ENCODE data around the gene PSMG3. TPM values are rescaled to one million over a fixed set of nuclear protein-coding genes. Genes with fewer than 3 reads are reported as not detected.

The PSMG3 gene
- total and polyA plus RNA-seq, 2 of the 8 experiments (the other 6 are each of a cell fraction or from before 2014, with no cell fraction given), result 30.2 to 62.0 TPM

DNA sequence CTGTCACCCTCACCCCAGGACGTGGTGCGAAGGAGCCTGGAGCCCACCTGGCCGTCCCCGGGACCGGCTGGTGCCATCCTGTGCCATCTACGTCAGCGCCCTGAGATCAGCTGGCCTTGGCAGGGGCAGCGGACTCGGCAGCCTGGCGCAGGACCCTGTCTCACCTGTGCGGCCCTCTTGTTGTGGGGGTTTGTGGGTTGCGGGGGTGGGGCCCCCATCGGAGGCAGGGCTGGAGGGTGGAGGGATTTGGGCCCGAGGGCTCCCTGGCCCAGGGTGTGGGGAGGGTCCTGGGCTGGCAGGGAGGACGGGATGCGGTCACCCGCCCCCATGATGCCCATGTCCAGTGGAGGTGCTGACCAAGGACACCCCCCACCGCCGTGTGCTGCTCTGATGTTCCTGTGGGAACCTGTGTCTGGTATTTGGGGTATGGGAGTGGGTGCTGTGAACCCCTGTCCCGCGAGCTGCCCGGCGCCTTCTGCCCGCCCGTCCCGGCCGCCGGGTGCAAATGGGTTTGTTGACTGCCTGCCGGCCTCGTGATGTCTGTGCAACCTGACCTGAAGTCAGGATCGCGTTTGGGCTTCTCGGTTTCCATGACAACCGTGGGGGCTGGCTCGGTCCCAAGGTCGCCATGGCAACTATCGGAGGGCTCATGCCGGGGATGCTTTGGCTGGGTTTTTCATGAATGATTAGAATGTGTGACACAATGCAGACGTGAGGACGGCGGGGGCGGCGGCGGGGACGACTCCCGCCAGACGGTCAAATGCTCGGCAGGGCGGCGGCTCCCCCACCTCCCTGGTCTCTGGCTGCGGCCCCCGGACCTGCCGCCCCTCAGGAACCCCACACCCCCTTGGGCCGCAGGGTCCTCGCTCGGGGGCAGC, 32.1 kb downstream of the PSMG3 start (continued):
- TF ChIP-seq KDM5A (IDR thresholded peaks at IDR 0.05; ENCODE audit: low read length) (no peak), ZNF274 (IDR thresholded peaks at IDR 0.05; ENCODE audit: borderline replicate concordance, extremely low read depth, low read length) (no peak), CEBPB (IDR thresholded peaks at IDR 0.05; ENCODE audit: low read depth, low read length) (no peak)
- TF ChIP-seq, protein P1, sequence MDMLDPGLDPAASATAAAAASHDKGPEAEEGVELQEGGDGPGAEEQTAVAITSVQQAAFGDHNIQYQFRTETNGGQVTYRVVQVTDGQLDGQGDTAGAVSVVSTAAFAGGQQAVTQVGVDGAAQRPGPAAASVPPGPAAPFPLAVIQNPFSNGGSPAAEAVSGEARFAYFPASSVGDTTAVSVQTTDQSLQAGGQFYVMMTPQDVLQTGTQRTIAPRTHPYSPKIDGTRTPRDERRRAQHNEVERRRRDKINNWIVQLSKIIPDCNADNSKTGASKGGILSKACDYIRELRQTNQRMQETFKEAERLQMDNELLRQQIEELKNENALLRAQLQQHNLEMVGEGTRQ (IDR thresholded peaks at IDR 0.05; ENCODE audit: low read length), result no peak
- TF ChIP-seq, protein P2, sequence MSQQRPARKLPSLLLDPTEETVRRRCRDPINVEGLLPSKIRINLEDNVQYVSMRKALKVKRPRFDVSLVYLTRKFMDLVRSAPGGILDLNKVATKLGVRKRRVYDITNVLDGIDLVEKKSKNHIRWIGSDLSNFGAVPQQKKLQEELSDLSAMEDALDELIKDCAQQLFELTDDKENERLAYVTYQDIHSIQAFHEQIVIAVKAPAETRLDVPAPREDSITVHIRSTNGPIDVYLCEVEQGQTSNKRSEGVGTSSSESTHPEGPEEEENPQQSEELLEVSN (IDR thresholded peaks at IDR 0.05), result no peak
